Activated CD8-positive, alpha-beta memory T cell treated with anti-CD3 and anti-CD28 coated beads, Interleukin-2, amount 50 U/mL, for 1 hour (primary cell): Measurements from ENCODE around the gene CCER1.

Experiments used
- DNase-seq: peaks from one replicate; pipeline ENCODE4 v3.0.0-alpha.2; 2020; ENCODE audit errors: extremely low read depth

Gene CCER1

GRCh38 chr12:90920222-90920621, 34.8 kb downstream of the CCER1 start:
- DNase-seq = no peak

GRCh38 chr12:90917431-90917830, 37.5 kb downstream of the CCER1 start:
- no peak for DNase-seq

- no peak for DNase-seq
Observed at GRCh38 chr12:90916516-90916915, 38.5 kb downstream of the CCER1 start.

GRCh38 chr12:90915353-90915752, 39.6 kb downstream of the CCER1 start:
- DNase-seq = no peak

- no peak for DNase-seq
Observed at GRCh38 chr12:90910958-90911357, 44.0 kb downstream of the CCER1 start.

GRCh38 chr12:90909069-90909770, 45.8 kb downstream of the CCER1 start:
- DNase-seq = no peak

GRCh38 chr12:90908465-90908864, 46.5 kb downstream of the CCER1 start:
- no peak for DNase-seq

- DNase-seq = no peak
Observed at GRCh38 chr12:90905691-90906370, 49.1 kb downstream of the CCER1 start.

GRCh38 chr12:90902596-90902995, 52.4 kb downstream of the CCER1 start:
- no peak for DNase-seq
